ENCODE measurements around the gene ACSS3.

DNA sequence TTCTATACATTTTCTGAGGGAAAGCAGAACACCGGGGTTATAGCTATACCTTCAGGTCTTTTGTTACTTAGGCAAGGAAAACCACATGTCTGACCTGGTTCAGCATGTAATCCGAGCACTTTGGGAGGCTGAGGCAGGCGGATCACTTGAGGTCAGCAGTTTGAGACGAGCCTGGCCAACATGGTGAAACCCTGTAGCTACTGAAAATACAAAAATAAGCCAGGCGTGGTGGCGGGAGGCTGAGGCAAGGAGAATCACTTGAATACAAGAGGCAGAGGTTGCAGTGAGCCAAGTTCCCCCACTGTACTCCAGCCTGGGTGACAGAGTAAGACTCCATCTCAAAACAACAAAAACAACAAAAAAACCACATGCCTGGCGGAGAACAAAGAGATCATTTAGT is 177.6 kb downstream of the ACSS3 start:
- TF ChIP-seq POLR2A (IDR thresholded peaks at IDR 0.05) = no peak
- TF ChIP-seq EP300 (IDR thresholded peaks at IDR 0.05) = no peak
- TF ChIP-seq, protein P1, sequence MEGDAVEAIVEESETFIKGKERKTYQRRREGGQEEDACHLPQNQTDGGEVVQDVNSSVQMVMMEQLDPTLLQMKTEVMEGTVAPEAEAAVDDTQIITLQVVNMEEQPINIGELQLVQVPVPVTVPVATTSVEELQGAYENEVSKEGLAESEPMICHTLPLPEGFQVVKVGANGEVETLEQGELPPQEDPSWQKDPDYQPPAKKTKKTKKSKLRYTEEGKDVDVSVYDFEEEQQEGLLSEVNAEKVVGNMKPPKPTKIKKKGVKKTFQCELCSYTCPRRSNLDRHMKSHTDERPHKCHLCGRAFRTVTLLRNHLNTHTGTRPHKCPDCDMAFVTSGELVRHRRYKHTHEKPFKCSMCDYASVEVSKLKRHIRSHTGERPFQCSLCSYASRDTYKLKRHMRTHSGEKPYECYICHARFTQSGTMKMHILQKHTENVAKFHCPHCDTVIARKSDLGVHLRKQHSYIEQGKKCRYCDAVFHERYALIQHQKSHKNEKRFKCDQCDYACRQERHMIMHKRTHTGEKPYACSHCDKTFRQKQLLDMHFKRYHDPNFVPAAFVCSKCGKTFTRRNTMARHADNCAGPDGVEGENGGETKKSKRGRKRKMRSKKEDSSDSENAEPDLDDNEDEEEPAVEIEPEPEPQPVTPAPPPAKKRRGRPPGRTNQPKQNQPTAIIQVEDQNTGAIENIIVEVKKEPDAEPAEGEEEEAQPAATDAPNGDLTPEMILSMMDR (IDR thresholded peaks at IDR 0.05) = no peak
